HPDE6-E6E7 (cell line): Measurements from ENCODE around the gene LRRC61.

Experiments used
- DNase-seq: peaks from one replicate; pipeline ENCODE4 v3.0.0; 2011; ENCODE audit warnings: missing footprints; ENCODE audit errors: extremely low spot score

Gene LRRC61

DNA sequence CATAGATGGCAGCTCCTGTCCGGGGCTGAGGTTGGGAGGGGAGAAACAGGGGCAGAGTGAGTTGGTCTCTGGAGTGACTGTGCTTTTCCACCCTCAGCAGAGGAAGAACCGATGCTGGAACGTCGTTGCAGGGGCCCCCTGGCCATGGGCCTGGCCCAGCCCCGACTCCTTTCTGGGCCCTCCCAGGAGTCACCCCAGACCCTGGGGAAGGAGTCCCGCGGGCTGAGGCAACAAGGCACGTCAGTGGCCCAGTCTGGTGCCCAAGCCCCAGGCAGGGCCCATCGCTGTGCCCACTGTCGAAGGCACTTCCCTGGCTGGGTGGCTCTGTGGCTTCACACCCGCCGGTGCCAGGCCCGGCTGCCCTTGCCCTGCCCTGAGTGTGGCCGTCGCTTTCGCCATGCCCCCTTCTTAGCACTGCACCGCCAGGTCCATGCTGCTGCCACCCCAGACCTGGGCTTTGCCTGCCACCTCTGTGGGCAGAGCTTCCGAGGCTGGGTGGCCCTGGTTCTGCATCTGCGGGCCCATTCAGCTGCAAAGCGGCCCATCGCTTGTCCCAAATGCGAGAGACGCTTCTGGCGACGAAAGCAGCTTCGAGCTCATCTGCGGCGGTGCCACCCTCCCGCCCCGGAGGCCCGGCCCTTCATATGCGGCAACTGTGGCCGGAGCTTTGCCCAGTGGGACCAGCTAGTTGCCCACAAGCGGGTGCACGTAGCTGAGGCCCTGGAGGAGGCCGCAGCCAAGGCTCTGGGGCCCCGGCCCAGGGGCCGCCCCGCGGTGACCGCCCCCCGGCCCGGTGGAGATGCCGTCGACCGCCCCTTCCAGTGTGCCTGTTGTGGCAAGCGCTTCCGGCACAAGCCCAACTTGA lies 48.2 kb downstream of the LRRC61 start:
- DNase-seq, result no peak

DNA sequence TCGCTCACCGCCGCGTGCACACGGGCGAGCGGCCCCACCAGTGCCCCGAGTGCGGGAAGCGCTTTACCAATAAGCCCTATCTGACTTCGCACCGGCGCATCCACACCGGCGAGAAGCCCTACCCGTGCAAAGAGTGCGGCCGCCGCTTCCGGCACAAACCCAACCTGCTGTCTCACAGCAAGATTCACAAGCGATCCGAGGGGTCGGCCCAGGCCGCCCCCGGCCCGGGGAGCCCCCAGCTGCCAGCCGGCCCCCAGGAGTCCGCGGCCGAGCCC lies 48.8 kb downstream of the LRRC61 start:
- no peak for DNase-seq

DNA sequence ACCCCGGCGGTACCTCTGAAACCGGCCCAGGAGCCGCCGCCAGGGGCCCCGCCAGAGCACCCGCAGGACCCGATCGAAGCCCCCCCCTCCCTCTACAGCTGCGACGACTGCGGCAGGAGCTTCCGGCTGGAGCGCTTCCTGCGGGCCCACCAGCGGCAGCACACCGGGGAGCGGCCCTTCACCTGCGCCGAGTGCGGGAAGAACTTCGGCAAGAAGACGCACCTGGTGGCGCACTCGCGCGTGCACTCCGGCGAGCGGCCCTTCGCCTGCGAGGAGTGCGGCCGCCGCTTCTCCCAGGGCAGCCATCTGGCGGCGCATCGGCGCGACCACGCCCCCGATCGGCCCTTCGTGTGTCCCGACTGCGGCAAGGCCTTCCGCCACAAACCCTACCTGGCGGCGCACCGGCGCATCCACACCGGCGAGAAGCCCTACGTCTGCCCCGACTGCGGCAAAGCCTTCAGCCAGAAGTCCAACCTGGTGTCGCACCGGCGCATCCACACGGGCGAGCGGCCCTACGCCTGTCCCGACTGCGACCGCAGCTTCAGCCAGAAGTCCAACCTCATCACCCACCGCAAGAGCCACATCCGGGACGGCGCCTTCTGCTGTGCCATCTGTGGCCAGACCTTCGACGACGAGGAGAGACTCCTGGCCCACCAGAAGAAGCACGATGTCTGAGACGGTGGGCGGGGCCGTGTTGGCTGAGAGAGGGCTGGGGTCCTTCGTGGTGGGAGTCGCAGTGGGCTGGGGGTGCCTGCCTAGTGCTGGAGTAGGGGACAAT lies 49.3 kb downstream of the LRRC61 start:
- no peak for DNase-seq

DNA sequence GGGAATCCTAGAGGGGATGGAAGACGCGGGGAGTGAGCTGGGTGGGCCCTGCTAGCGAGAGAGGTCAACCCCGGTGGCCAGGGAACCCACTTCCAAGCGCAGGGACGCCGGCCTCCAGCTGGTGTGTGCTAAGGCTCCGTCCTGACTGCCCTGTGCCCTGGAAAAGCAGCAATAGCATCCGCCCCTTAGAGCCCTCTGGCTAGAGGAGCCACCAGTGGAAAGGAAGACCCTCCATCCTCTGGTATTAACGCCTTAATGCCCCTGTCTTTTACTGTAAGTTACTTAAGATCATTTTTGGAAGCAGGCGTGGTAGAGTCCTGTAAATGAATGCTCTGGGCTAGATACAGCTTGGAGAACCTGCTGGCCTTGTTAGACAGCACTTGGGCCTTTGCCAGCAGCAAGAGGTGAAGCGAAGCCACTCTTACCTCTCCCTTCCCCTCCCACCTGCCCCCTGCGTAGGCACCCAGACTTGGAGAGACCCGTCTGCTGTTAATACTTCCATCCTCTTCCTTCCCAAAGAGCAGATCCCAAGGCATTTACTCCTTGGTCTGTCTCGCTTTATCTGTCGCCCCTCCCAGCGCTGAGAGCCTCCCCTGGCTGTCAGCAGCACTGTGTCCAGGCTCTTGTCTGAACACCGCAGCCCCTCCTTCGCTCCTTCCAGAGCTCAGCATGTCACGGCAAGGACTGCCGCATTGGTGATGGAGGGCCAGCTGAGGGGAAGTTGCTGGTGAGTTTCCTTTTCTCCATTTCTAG lies 50.1 kb downstream of the LRRC61 start:
- no peak for DNase-seq

DNA sequence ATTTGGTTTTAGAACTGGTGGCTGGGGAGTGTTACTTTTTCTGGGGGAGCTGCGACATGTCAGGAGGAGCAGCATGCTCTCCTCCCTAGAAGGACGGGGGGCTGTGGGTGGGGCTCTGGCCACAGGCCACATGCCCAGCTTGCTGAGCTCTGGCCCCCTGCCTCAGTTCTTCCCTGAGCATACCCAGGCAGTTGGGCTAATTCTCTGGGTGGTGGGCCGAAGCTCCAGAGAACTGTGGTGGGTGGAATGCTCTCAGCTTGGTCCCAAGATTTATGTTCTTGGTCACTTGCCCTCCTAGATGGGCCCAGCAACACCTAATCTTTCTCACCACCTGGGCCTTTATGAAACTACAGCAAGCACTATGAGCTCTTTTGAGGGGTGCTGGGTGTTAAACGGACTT lies 50.9 kb downstream of the LRRC61 start:
- DNase-seq, result no peak

DNA sequence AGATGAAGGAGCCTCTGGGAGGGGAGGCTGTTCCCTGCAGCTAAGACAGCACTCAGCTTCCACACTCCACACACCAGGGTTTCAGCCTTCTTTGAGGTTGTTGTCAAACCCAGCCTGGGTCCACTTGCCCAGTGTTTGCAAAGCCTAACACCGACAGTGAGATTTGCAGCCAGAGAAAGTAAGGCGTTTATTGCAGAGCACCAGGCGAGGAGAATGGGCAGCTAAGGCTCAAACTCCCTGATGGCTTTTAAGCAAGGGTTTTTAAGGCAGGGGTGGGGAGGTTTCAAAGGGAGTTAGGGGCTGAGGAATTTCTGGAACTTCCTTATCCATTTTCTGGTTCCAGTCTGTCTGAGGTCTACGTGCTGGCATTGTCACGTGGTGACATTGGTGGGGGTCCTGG lies 51.3 kb downstream of the LRRC61 start:
- DNase-seq, result no peak

DNA sequence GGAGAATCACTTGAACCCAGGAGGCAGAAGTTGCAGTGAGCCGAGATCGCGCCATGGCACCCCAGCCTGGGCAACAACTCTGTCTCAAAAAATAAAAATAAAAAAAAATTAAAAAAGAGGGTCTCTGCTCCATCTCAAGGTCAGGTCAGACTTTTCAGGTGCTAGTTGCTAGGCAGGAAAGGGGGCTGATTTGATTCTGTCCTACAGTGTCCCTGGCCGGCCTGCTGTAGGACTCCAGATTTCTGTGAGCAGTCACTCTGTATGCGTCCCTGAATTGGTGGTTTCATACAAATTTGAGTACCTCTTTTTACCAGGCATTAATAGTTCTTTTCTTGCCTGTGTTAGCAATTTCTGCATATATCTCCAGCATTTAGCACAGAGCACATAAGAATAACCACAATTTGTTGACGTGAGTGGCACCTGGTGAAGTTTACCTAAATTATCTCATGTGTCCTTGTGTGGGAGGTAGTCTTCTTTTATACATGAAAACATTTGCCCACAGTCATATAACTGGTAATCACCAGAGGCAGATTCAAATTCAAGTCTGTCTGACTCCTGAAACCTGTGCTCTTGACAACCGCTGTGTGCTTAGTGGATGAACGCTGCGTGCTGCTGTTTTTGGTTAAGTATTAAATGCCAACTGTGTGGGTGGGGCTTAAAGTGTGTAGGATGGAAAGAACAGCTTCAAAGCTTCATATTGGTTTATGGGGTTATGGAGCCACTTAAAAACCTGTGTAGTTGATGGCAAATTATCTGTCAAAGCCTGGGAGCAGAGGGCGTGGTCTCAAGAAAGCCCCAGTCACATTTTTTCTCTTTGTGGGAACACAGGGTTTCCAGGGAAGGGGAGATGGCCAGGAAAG lies 52.7 kb downstream of the LRRC61 start:
- DNase-seq, result no peak

DNA sequence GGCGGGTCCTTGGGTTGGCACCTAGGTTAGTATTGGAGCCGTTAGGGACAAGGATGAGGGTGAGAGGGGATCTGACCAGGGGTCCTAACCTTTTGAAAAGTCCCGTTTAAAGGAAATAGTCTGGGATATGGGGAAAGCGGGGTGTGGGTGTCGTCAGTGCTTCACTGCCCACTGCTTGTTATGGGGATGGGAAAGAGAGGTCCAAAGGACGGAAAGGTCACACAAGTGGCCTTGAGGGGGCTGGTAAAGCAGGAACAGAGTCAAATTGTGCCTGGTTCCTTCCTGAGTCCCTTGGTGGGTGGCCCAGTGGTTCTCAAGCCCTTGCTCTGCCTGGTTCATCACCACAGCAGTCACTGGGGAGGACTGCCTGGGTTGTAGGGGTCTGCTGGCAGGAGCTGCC lies 53.4 kb downstream of the LRRC61 start:
- DNase-seq, result no peak

DNA sequence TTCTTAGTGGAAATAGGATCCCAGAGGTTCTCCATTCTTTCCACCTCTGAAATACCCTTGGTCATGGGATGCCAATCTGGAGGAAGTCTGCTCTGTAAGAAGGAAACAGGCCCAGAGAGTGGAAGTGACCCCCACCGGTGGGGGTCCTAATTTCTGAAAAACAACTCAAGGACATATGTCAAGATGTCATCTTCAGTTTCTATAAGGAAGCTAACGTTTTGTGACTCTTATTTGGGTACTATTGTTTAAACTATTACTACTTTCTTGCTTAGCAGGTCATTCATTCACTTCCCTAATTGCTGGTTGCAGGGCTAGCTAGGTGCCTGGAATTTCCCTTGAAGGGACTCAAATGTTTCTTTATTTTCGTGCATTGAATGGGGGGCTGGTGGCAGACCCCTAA lies 54.0 kb downstream of the LRRC61 start:
- DNase-seq, result no peak

DNA sequence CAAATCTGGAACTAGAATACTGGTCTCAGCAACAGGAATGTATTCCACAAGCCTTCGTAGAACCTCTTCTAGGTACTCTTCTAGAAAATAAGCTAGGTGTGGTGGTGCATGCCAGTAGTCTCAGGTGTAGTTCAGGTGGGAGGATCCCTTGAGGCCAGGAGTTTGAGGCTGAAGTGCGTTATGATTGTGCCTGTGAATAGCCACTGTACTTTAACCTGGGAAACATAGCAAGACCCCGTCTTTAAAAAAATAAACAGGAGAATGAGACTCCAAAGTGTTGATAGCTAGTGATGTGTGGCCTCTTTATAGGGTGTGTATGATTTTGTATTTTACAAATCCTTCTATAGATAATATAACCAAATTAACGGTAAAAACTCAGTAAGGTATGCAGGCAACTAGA lies 54.5 kb downstream of the LRRC61 start:
- DNase-seq, result no peak

DNA sequence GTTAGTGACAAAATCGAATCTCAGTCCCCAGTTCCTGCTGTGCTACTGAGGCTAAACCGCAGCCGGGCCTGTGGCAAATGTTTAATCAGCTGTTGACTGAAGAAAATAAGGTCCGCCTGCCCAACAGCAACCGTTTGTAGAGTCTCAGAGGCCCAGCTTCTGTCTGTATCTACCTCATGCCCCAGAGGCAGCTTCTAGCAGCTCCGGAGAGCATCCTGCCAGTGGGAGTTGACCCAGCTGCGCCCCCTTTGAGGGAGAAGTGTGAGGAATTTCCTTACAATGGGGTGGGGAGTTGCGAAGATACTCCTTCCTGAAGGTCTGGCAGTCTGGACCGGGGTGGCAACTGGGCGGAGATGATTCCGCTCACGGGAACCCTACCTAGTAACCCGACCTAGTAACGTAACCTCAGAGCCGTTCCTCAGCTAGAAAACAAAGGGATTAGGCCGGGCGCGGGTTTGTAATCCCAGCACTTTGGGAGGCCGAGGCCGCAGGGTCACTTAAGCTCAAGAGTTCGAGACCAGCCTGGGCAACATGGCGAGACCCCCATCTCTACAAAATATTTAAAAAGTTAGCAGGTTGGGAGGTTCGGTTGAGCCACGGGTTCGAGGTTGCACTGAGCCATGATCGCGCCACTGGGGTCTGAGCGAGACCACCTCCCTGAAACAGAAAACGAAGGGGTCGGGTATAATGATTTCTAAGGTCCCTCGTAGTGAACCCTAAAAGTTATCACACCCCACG lies 55.1 kb downstream of the LRRC61 start:
- peak; percentile 41 for DNase-seq

DNA sequence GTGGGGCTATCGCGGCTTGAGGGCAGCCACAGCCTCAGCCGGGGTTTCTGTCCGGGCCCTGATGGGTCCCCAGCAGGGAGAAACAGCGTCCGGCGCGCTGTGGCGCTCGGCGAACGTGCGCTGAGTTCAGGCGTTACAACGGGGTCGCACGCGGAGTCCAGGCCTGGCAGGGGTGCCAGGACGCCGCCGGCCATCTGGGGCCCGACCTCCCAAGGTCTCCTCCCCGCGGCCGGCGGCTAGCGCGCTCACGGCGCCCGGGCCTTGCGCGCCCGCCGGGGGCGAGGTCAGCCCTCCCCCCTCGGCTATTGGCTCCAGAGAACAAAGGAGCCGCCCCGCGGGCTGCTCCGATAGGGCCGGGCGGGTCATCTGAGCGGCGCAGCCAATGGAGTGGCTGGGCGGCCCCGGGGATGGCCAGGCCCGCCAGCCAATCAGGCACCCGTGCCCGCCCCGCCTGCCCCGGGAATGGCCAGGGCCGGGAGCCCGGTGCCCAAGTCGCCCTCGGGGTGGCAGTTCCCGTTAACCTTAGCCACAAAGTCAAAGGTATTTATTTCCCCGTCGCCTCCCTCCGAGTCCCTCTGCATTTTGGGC lies 55.8 kb downstream of the LRRC61 start, which contains the start of gene ZNF775:
Gene ZNF775 (plus strand): TSS at position 478 of the 588 bp plus-strand sequence. CDS start 9,141 bp downstream, outside the sequence.
- DNase-seq, result peak; percentile 99

DNA sequence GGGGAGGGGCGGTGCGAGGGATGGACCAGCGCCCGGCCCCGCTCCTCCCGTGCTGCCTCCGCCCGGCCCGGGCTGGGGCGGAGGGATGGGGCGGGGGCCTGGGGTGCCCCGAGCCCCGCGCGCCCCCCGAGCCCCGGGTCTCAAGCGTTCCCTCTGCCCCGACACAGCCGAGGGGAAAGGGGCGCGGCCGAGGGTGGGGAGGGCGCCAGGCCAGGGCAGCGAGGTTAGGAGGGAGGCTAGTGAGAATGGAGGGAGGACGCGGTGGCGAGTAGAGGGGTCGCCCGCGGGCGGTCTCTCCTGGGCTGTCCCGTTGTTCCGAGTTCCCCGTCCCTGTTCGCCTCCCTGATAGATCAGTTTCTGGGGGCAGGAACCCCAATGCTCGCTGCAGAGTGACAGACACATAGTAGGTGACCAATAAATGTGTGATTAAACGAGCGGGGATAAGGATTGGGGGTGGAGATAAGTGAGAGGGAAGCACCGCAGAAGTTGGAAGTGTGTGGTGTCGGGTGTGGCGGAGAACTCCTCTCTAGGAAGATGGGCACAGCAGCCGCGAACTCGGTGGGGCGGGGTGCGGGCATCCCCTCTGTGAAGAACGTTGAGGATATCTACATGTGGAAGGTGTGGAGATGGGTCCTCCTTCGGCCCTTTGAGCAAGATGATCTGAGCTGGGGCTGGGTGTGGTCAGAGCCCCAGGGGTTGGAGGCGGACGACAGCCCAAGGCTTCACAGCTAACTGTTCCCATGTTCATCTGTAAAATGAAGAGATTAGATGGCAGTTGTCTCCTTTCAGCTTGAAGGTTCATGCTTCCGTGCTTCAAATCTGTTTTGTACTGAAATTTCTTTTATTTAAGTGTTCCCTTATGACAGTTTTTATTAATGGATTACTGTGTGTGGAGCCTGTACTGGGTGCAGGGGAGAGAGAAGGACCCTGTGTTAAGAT lies 56.6 kb downstream of the LRRC61 start:
- DNase-seq, result no peak

DNA sequence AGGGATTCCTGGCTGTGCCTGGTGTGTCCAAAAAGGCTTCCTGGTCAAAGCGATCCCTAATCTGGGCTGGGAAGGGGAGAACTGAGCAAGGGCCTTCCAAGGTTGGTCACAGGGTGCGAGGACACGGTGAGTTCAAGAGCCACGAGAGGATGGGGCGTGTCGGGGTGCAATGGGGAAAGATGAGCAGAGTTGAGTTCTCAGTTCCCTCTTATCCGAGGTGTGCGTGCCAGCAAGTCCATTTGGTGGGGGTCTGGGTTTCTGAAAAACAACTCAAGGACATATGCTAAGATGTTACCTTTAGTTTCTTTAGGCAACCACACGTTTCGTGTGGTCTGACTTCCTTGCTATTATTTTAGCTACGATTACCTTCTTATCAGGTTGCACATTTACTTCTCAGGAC lies 57.3 kb downstream of the LRRC61 start:
- no peak for DNase-seq

DNA sequence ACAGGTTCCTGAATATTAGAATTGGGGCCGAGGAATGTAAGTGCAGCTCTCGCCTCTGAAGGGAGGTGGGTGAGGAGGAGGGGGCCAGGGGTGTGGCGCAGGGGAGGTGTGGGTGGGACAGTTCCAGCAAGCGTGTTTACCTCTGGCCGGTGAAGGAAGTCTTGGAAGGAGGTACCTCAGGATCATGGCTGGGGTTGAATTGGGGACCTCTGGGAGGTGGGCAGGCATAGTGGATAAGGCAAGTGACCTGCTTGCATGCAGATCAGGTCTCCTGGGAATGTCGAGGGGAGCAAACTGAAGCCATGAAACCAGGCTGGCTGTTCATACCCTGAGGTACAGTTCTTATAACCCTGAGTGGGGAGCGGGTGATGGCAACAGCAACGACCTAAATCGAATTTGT lies 57.9 kb downstream of the LRRC61 start:
- no peak for DNase-seq

DNA sequence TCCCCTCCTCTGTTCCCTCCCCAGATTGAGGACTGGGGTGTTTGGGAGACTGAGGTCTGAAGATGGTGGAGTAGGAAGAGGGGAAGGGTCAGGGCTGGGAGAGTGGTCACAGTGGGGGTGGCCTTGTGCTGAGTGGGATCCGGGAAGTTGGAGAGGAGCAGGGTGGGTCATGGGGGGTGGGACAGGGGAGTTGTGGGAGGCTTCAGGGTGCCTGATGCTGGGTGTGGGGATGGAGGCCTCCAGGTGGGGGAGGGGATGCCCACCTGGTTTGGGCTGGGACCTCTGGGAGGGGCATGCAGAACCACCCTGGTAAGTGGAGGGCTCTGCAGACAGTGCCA lies 58.6 kb downstream of the LRRC61 start:
- DNase-seq, result no peak

DNA sequence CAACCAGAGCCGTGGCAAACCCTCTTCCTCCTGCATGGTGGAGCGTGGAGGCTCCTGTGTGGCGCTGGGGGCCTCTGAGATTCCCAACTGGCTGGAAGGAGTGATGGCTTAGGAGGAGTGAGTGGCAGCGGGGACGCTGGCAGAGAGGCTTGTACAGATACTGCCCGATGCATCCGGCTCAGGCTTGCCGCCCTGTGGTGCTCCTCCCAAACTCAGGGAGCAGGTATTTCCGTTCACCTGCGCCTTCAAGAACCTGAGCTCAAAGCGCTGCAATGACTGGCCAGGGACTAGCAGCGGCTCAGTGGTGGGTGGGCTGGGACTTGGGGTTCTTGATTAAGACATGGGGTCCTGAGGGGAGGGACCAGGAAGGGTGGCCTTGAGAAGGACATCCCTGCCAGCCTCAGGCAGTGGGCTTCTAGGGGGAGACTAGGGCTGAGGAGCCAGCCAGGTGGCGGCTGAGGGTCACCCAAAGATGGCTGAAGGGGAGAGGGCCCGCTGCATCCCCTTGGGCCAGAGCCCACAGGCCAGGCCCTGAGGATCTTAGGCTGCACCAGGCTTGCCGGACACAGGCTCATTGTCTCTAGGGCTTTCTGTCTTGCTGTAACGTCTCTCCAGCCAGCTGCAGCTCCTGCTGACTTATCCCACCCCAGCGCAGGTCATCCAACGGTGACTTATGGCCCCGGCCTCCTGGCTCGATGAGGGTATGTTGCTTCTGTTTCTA lies 59.1 kb downstream of the LRRC61 start:
- DNase-seq, result no peak

DNA sequence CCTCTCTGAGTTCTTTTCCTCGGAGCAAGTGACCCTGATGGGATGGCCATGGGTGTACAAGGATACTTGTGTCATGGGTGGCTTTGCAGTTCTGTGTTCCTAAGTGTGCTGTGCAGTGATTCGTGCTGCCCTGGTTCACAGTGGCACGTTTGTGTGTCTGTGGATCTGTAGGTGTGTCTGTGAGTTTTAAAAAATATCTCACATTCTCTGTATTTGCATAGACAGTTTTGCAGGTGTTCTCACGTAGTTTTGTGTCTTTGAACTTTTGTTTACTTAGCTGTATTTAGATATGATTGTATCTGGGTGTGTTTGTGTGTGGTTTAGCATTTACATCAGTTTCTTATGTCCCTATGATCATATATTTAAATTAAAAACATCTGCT lies 59.7 kb downstream of the LRRC61 start:
- no peak for DNase-seq
